Naive thymus-derived CD4-positive, alpha-beta T cell (primary cell): ENCODE measurements around the gene VSIR. TPM values are rescaled to one million over a fixed set of nuclear protein-coding genes. Genes with fewer than 3 reads are reported as not detected.

ENCODE experiments used
- ATAC-seq: fragments of 150-1000 bp; cut with Tn5 transposase; 2 replicates; pipeline ENCODE4 v1.10.0; 2021; ENCODE audit warnings: mild to moderate bottlenecking, moderate library complexity
- CTCF ChIA-PET: fragments of 350-600 bp; sonication (Branson Sonifier 250); formaldehyde crosslinking; loops from one replicate; lab custom pipeline; 2021; ENCODE audit warnings: antibody characterized with exemption; lab: Charles Lee
- POLR2A ChIA-PET: fragments of 350-600 bp; sonication (Branson Sonifier 250); formaldehyde crosslinking; loops from one replicate; lab custom pipeline; 2021; ENCODE audit warnings: antibody characterized with exemption, inconsistent platforms; lab: Charles Lee
- DNase-seq, 9 donors: peaks; one replicate each; pipeline versions ENCODE4 v3.0.0 to v3.0.0-alpha.2; 2020 to 2022; ENCODE audit warnings: mixed read lengths in 1 of 9
- H3K27ac ChIP-seq: one replicate; pipeline ENCODE4 v1.7.0; 2013; ENCODE audit warnings: mild to moderate bottlenecking, low read depth, low read length, moderate library complexity
- H3K27me3 ChIP-seq, 2 donors: one replicate each; pipeline ENCODE4 v1.7.0; 2013; ENCODE audit warnings: low read length in 2 of 2, mild to moderate bottlenecking in 2 of 2, moderate library complexity in 2 of 2; ENCODE audit not compliant: control insufficient read depth in 2 of 2, insufficient read depth in 2 of 2
- H3K36me3 ChIP-seq, 3 experiments: 1 replicate in 2 of 3; 2 replicates in 1 of 3; pipeline ENCODE4 v1.7.0; 2013; ENCODE audit warnings: low read length in 3 of 3, mild to moderate bottlenecking in 3 of 3, moderate library complexity in 1 of 3; ENCODE audit not compliant: insufficient read depth in 3 of 3, control insufficient read depth in 2 of 3
- H3K4me1 ChIP-seq, 2 donors: one replicate each; pipeline ENCODE4 v1.7.0; 2013; ENCODE audit warnings: low read length in 2 of 2, mild to moderate bottlenecking in 2 of 2, moderate library complexity in 1 of 2; ENCODE audit not compliant: control insufficient read depth in 2 of 2, insufficient read depth in 2 of 2
- H3K4me3 ChIP-seq: 2 replicates; pipeline ENCODE4 v1.7.0; 2013; ENCODE audit warnings: mild to moderate bottlenecking, low read length
- H3K9me3 ChIP-seq, 3 experiments: 1 replicate in 2 of 3; 2 replicates in 1 of 3; pipeline ENCODE4 v1.7.0; 2013; ENCODE audit warnings: low read length in 3 of 3; ENCODE audit not compliant: control insufficient read depth in 2 of 3
- H3K27ac Mint-ChIP-seq, 9 donors: one replicate each; pipeline ENCODE4 v1.8.0; 2020 to 2022; ENCODE audit warnings: mixed read lengths in 9 of 9, mild to moderate bottlenecking in 8 of 9, moderate library complexity in 5 of 9, inconsistent platforms in 2 of 9
- H3K27me3 Mint-ChIP-seq, 5 donors: one replicate each; pipeline ENCODE4 v1.8.0; 2021 to 2022; ENCODE audit warnings: mixed read lengths in 5 of 5, mild to moderate bottlenecking in 1 of 5
- H3K36me3 Mint-ChIP-seq, 5 donors: one replicate each; pipeline ENCODE4 v1.8.0; 2020 to 2022; ENCODE audit warnings: mixed read lengths in 5 of 5, mild to moderate bottlenecking in 3 of 5, inconsistent platforms in 1 of 5
- H3K4me1 Mint-ChIP-seq, 7 donors: one replicate each; pipeline ENCODE4 v1.8.0; 2020 to 2022; ENCODE audit warnings: mixed read lengths in 7 of 7, mild to moderate bottlenecking in 3 of 7, inconsistent platforms in 1 of 7
- H3K4me3 Mint-ChIP-seq, 10 donors: one replicate each; pipeline ENCODE4 v1.8.0; 2020 to 2022; ENCODE audit warnings: mild to moderate bottlenecking in 10 of 10, mixed read lengths in 10 of 10, moderate library complexity in 6 of 10, inconsistent platforms in 2 of 10
- H3K9me3 Mint-ChIP-seq, 11 donors: one replicate each; pipeline ENCODE4 v1.8.0; 2020 to 2022; ENCODE audit warnings: mixed read lengths in 11 of 11, mild to moderate bottlenecking in 4 of 11, inconsistent platforms in 1 of 11, moderate library complexity in 1 of 11
- intact Hi-C, 2 donors: fragments of 100-400 bp; cut with micrococcal nuclease; formaldehyde crosslinking; loops; one replicate each; pipeline ENCODE4 v1.15.1; 2023
- polyA plus RNA-seq, 2 donors: library from polyadenylated mRNA; unstranded; fragments of 300-500 nt; fragmentation: Illumina TruSeq; gene quantifications; one replicate each; pipeline ENCODE4 v1.2.3, GENCODE V29; 2021
- total RNA-seq, 6 experiments: library from RNA in 5 of 6; stranded (reverse) in 5 of 6; gene quantifications; 1 replicate in 5 of 6; 2 replicates in 1 of 6; pipeline ENCODE4 v1.2.3 and lab custom pipeline; 2021 to 2026

The VSIR gene
- total and polyA plus RNA-seq, 7 experiments from 2014 or later: 91.1 to 300 (median 124) TPM

DNA sequence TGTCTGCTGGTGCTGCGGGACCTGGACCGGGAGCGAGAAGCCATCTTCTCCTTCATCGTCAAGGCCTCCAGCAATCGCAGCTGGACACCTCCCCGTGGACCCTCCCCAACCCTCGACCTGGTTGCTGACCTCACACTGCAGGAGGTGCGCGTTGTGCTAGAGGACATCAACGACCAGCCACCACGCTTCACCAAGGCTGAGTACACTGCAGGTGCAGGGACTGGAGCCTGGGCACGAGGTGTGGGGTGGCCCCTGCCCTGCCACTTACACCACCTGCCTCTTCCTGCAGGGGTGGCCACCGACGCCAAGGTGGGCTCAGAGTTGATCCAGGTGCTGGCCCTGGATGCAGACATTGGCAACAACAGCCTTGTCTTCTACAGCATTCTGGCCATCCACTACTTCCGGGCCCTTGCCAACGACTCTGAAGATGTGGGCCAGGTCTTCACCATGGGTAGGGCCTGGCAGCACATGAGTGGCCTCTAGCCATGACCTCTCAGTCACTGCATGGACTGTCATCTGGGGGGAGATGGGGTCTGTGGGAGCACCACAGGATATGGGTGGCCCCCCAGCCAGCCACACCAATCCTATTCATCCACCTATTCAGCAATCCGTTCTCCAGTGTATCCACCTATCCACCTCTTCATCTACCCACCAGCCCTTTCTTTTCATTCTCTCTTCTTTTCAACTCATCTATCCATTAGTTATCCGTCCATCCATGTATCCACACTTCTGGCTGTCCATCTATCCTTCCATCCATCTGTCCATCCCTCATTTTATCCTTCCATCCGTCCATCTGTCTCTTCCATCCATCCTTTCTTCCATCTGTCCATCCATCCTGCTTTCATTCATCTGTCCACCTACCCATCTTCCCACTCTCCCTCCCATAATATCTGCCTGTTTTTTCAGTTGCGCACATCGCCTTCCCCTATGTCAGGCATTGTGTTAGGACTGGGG lies 34.5 kb upstream of the VSIR start:
- no peak overlapping the region for H3K4me3 Mint-ChIP-seq
- intact Hi-C loops: no loop called here
- H3K4me1 Mint-ChIP-seq: peaks cover 0 to 15% (median 2%) of the 10 kb centered on the region in 7 donors
- Histone ChIP-seq H3K27me3 (no peaks in the 10 kb centered on the region), H3K36me3 (no peaks in the 10 kb centered on the region), H3K9me3 (no peaks in the 10 kb centered on the region), H3K27ac (no peak overlapping the region), H3K4me1 (no peaks in the 10 kb centered on the region), H3K4me3 (no peak overlapping the region)
- no peak for DNase-seq
- POLR2A ChIA-PET: no interaction called here
- peak overlapping the region in 2 of 9 donors; percentile 0 to 33 for H3K27ac Mint-ChIP-seq
- CTCF ChIA-PET: no interaction called here
- peaks cover 0 to 2% (median 0%) of the 10 kb centered on the region in 11 donors for H3K9me3 Mint-ChIP-seq
- peaks cover 0 to 6% (median 5%) of the 10 kb centered on the region in 5 donors for H3K36me3 Mint-ChIP-seq
- ATAC-seq: no peak
- peaks cover 0 to 6% (median 0%) of the 10 kb centered on the region in 5 donors for H3K27me3 Mint-ChIP-seq

DNA sequence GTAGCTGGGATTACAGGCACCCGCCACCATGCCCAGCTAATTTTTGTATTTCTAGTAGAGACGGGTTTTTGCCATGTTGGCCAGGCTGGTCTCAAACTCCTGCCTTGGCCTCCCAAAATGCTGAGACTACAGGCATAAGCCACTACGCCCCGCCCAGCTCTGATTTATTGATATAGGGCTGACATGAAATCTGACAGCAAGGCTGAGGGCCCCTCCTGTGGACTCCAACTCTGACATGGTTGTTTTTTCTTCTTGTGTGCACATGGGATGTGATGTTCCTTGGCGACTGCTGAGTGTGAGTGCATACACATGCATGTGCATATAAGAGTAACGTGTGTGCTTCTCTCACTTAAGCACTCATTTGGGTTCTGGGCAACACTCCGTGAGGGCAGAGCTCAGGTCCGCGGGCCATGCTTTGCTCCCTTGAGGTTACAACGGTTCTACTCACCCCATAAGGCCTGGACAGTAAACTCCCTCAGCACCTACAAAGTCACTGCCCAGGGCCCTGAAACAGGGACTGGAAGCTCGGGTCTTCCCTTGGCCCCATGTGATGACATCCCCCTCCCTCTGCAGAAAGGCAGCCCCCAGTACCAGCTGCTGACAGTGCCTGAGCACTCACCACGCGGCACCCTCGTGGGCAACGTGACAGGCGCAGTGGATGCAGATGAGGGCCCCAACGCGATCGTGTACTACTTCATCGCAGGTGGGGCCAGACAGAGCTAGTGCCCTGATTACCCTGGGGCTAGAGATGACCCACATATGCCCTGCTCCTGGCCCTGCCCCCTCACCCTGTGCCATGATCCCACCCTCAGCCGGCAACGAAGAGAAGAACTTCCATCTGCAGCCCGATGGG lies 33.6 kb upstream of the VSIR start:
- POLR2A ChIA-PET: no interaction called here
- Mint-ChIP-seq H3K36me3 (peaks cover 0 to 6% (median 5%) of the 10 kb centered on the region in 5 donors), H3K9me3 (peaks cover 0 to 2% (median 0%) of the 10 kb centered on the region in 11 donors), H3K27ac (no peak overlapping the region), H3K4me1 (peaks cover 0 to 15% (median 2%) of the 10 kb centered on the region in 7 donors), H3K27me3 (peaks cover 0 to 6% (median 0%) of the 10 kb centered on the region in 5 donors), H3K4me3 (no peak overlapping the region)
- H3K27me3 ChIP-seq: no peaks in the 10 kb centered on the region
- H3K36me3 ChIP-seq: no peaks in the 10 kb centered on the region
- CTCF ChIA-PET: no interaction called here
- H3K27ac ChIP-seq: no peak overlapping the region
- no peak for DNase-seq
- H3K4me1 ChIP-seq: no peaks in the 10 kb centered on the region
- ATAC-seq: no peak
- H3K4me3 ChIP-seq: no peak overlapping the region
- intact Hi-C loops: no loop called here
- H3K9me3 ChIP-seq: no peaks in the 10 kb centered on the region

DNA sequence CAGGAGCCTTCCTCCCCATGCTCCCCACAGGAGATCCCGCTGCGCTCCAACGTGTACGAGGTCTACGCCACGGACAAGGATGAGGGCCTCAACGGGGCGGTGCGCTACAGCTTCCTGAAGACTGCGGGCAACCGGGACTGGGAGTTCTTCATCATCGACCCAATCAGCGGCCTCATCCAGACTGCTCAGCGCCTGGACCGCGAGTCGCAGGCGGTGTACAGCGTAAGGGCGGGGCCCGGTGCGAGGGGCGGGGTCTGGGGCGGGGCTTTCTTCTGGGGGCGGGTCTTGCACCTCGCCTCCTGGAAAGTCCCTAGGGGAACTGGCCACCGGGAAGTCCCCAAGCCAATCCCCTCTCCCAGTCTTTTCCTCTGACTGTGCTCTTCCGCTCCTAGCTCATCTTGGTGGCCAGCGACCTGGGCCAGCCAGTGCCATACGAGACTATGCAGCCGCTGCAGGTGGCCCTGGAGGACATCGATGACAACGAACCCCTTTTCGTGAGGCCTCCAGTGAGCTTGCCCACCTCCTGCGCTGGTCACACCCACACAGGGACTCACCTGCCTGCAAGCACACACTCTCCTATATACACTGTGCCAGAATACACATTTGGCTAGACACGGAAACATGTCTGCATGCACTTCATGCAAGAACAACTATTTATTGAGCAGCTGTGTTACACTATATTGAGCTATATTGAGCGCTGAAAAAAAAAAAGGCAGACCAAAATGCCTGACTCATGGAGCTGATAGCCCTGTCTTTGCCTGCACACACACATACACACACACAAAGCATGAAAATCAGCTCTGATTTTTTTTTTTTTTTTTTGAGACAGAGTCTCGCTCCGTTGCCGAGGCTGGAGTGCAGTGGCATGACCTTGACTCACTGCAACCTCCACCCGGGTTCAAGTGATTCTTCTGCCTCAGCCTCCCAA lies 32.7 kb upstream of the VSIR start:
- Histone ChIP-seq H3K9me3 (no peaks in the 10 kb centered on the region), H3K4me1 (no peaks in the 10 kb centered on the region), H3K27ac (no peak overlapping the region), H3K4me3 (no peak overlapping the region), H3K27me3 (no peaks in the 10 kb centered on the region), H3K36me3 (no peaks in the 10 kb centered on the region)
- H3K4me3 Mint-ChIP-seq: no peak overlapping the region
- H3K36me3 Mint-ChIP-seq: peaks cover 0 to 10% (median 5%) of the 10 kb centered on the region in 5 donors
- peaks cover 0 to 6% (median 0%) of the 10 kb centered on the region in 5 donors for H3K27me3 Mint-ChIP-seq
- peaks cover 0 to 15% (median 2%) of the 10 kb centered on the region in 7 donors for H3K4me1 Mint-ChIP-seq
- ChIA-PET POLR2A (no interaction called here), CTCF (interaction anchor here (1.3 kb wide), 1 partner anchor 491 kb away, joined by 3 read pairs; no protein-coding TSS in a partner anchor)
- no peak for DNase-seq
- ATAC-seq: peak; percentile 65
- H3K9me3 Mint-ChIP-seq: peaks cover 0 to 2% (median 0%) of the 10 kb centered on the region in 11 donors
- no peak overlapping the region for H3K27ac Mint-ChIP-seq
- intact Hi-C loops: no loop called here

DNA sequence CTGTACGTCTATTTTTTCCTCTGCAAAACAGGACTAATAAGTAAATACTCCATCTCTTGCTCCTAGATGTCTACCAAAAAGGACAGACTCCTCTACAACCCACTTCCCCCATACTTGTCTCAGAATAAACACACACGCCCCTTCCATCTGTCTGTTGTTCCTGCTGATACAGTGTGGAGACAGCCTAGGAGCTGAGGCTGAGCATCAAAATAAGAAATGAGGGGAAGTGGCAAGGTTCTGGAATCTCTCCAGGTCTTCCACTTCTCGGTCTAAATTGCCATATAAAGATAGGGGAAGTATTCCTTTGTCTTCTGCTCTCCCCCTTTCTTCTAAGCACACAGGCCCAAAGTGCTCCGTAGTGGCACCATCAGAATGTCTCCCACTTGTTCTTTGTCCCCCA lies 30.8 kb upstream of the VSIR start:
- Mint-ChIP-seq H3K4me3 (no peak overlapping the region), H3K27me3 (peaks cover 0 to 6% (median 0%) of the 10 kb centered on the region in 5 donors), H3K9me3 (peaks cover 0 to 2% (median 0%) of the 10 kb centered on the region in 11 donors), H3K4me1 (peaks cover 0 to 15% (median 2%) of the 10 kb centered on the region in 7 donors), H3K36me3 (peaks cover 0 to 10% (median 5%) of the 10 kb centered on the region in 5 donors), H3K27ac (peak overlapping the region in 2 of 9 donors; percentile 12 to 23)
- no peaks in the 10 kb centered on the region for H3K9me3 ChIP-seq
- no peak overlapping the region for H3K27ac ChIP-seq
- ATAC-seq (peak; percentile 29), DNase-seq (no peak)
- no peaks in the 10 kb centered on the region for H3K27me3 ChIP-seq
- no peaks in the 10 kb centered on the region for H3K36me3 ChIP-seq
- no peaks in the 10 kb centered on the region for H3K4me1 ChIP-seq
- no peak overlapping the region for H3K4me3 ChIP-seq
- intact Hi-C loops: no loop called here
- CTCF ChIA-PET: no interaction called here
- POLR2A ChIA-PET: no interaction called here

DNA sequence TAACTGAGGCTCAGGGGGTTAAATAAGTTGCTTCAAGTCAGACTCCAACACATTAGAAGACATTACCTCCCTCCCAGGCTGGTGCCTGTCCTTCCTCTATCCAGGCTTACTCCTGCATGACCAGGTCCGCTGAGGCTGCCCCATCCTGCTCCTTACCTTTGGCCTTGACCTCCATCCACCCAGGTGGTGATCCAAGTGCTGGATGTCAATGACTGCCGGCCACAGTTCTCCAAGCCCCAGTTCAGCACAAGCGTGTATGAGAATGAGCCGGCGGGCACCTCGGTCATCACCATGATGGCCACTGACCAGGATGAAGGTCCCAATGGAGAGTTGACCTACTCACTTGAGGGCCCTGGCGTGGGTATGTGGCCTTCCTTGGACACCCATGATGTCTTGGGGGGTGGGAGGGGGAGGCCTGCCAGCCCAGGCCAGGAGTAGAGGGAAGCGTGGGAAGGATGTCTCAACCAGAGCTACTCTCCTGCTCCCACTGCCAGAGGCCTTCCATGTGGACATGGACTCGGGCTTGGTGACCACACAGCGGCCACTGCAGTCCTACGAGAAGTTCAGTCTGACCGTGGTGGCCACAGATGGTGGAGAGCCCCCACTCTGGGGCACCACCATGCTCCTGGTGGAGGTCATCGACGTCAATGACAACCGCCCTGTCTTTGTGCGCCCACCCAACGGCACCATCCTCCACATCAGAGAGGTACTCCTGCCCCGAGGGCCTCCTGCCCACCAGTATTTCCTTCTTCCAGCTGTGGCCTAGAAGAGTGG lies 29.6 kb upstream of the VSIR start:
- no peaks in the 10 kb centered on the region for H3K4me1 ChIP-seq
- H3K27me3 ChIP-seq: no peaks in the 10 kb centered on the region
- DNase-seq: no peak
- H3K27me3 Mint-ChIP-seq: peaks cover 0 to 6% (median 0%) of the 10 kb centered on the region in 5 donors
- no peak overlapping the region for H3K4me3 Mint-ChIP-seq
- ATAC-seq: no peak
- ChIA-PET POLR2A (no interaction called here), CTCF (no interaction called here)
- peaks cover 0 to 11% (median 2%) of the 10 kb centered on the region in 7 donors for H3K4me1 Mint-ChIP-seq
- intact Hi-C loops: no loop called here
- peaks cover 0 to 5% (median 5%) of the 10 kb centered on the region in 5 donors for H3K36me3 Mint-ChIP-seq
- no peaks in the 10 kb centered on the region for H3K36me3 ChIP-seq
- H3K4me3 ChIP-seq: no peak overlapping the region
- no peak overlapping the region for H3K27ac ChIP-seq
- H3K9me3 Mint-ChIP-seq: peaks cover 0 to 2% (median 0%) of the 10 kb centered on the region in 11 donors
- H3K27ac Mint-ChIP-seq: no peak overlapping the region
- H3K9me3 ChIP-seq: no peaks in the 10 kb centered on the region
